ENCODE results near the gene ZNF577. TPM values are rescaled to one million over a fixed set of nuclear protein-coding genes. Genes with fewer than 3 reads are reported as not detected.

The ZNF577 gene
- total and polyA plus RNA-seq, 2 of the 4 experiments (the other 2 are of a cell fraction), result 2.9 to 5.8 TPM

Other genes with a start within 250 kb of the ZNF577 start
- not detected in 2 replicates for gene SIGLEC14, start 241.1 kb downstream of the ZNF577 start, total RNA-seq (2012; rRNA removed)
- gene SIGLEC14, start 241.1 kb downstream of the ZNF577 start, polyA plus RNA-seq (2012; rRNA removed), result not detected in 2 replicates
- 1.3 and 1.7 TPM in 2 replicates for gene SPACA6, start 194.6 kb downstream of the ZNF577 start, total RNA-seq (2012; rRNA removed)
- 10.5 and 13.6 TPM in 2 replicates for gene SPACA6, start 194.6 kb downstream of the ZNF577 start, polyA plus RNA-seq (2012; rRNA removed)
- gene HAS1, start 164.0 kb downstream of the ZNF577 start, total RNA-seq (2012; rRNA removed), result not detected in 2 replicates
- gene HAS1, start 164.0 kb downstream of the ZNF577 start, polyA plus RNA-seq (2012; rRNA removed), result not detected in 2 replicates
- gene FPR1, start 136.1 kb downstream of the ZNF577 start, total RNA-seq (2012; rRNA removed), result not detected in 2 replicates
- not detected in 2 replicates for gene FPR1, start 136.1 kb downstream of the ZNF577 start, polyA plus RNA-seq (2012; rRNA removed)
- gene FPR2, start 126.8 kb downstream of the ZNF577 start, total RNA-seq (2012; rRNA removed), result not detected in 2 replicates
- gene FPR2, start 126.8 kb downstream of the ZNF577 start, polyA plus RNA-seq (2012; rRNA removed), result not detected in 2 replicates
- not detected in 2 replicates for gene FPR3, start 92.8 kb downstream of the ZNF577 start, total RNA-seq (2012; rRNA removed)
- gene FPR3, start 92.8 kb downstream of the ZNF577 start, polyA plus RNA-seq (2012; rRNA removed), result not detected in 2 replicates
- gene ZNF649, start 17.1 kb upstream of the ZNF577 start, total RNA-seq (2012; rRNA removed), result 9.2 and 10.4 TPM in 2 replicates
- 1.5 and 1.9 TPM in 2 replicates for gene ZNF649, start 17.1 kb upstream of the ZNF577 start, polyA plus RNA-seq (2012; rRNA removed)
- 7.8 and 10.4 TPM in 2 replicates for gene ZNF613, start 39.5 kb upstream of the ZNF577 start, total RNA-seq (2012; rRNA removed)
- gene ZNF613, start 39.5 kb upstream of the ZNF577 start, polyA plus RNA-seq (2012; rRNA removed), result 2.3 and 3.3 TPM in 2 replicates
- 12.8 and 14.0 TPM in 2 replicates for gene ZNF350, start 98.9 kb upstream of the ZNF577 start, total RNA-seq (2012; rRNA removed)
- 3.7 and 4.7 TPM in 2 replicates for gene ZNF350, start 98.9 kb upstream of the ZNF577 start, polyA plus RNA-seq (2012; rRNA removed)
- gene ZNF615, start 120.3 kb upstream of the ZNF577 start, total RNA-seq (2012; rRNA removed), result 9.7 and 10.9 TPM in 2 replicates
- 2.0 and 2.2 TPM in 2 replicates for gene ZNF615, start 120.3 kb upstream of the ZNF577 start, polyA plus RNA-seq (2012; rRNA removed)
- gene ZNF614, start 140.4 kb upstream of the ZNF577 start, total RNA-seq (2012; rRNA removed), result 12.4 and 13.9 TPM in 2 replicates
- 2.5 and 3.4 TPM in 2 replicates for gene ZNF614, start 140.4 kb upstream of the ZNF577 start, polyA plus RNA-seq (2012; rRNA removed)
- 12.4 and 12.8 TPM in 2 replicates for gene ZNF432, start 160.9 kb upstream of the ZNF577 start, total RNA-seq (2012; rRNA removed)
- gene ZNF432, start 160.9 kb upstream of the ZNF577 start, polyA plus RNA-seq (2012; rRNA removed), result 3.2 and 4.5 TPM in 2 replicates
- gene ZNF841, start 207.8 kb upstream of the ZNF577 start, total RNA-seq (2012; rRNA removed), result 25.8 and 28.9 TPM in 2 replicates
- 6.0 and 8.5 TPM in 2 replicates for gene ZNF841, start 207.8 kb upstream of the ZNF577 start, polyA plus RNA-seq (2012; rRNA removed)

Data from IMR-90 (cell line).